ENCODE measurements around the gene RPS16. TPM values are rescaled to one million over a fixed set of nuclear protein-coding genes. Genes with fewer than 3 reads are reported as not detected.

RPS16 gene
- total RNA-seq, 6 experiments from 2014 or later = 448 to 643 (median 568) TPM

GRCh38 chr19:39390451-39390750 lies 45.3 kb downstream of the RPS16 start:
- ATAC-seq = no peak
- DNase-seq = no peak
- WGBS (ENCODE audit: insufficient coverage, low coverage, low lambda C conversion rate, missing lambda C conversion rate) = 0% methylated on average over 3 of the region's 10 CpGs

GRCh38 chr19:39389631-39390414 lies 45.9 kb downstream of the RPS16 start:
- 59% methylated on average over 7 of the region's 13 CpGs for WGBS (ENCODE audit: insufficient coverage, low coverage, low lambda C conversion rate, missing lambda C conversion rate)
- Histone ChIP-seq H3K4me1 (peaks cover 0 to 18% (median 11%) of the 10 kb centered on the region in 4 donors), H3K4me3 (peak overlapping the region; percentile 82 to 95 (median 88)), H3K36me3 (peaks cover 0 to 46% (median 9%) of the 10 kb centered on the region in 4 donors), H3K27ac (peak overlapping the region in 2 of 3 donors; percentile 92 to 98), H3K9me3 (no peaks in the 10 kb centered on the region), H3K27me3 (no peaks in the 10 kb centered on the region)
- DNase-seq (no peak), ATAC-seq (no peak)
- TF ChIP-seq CTCF (IDR thresholded peaks at IDR 0.05) (no peak), POLR2A (IDR thresholded peaks at IDR 0.05) (no peak)
- intact Hi-C loops (cut with DNase I) = no loop called here

More at GRCh38 chr19:39390451-39390750, 45.3 kb downstream of the RPS16 start:
- H3K9me3 ChIP-seq = no peaks in the 10 kb centered on the region
- peaks cover 0 to 46% (median 9%) of the 10 kb centered on the region in 4 donors for H3K36me3 ChIP-seq
- peaks cover 0 to 18% (median 11%) of the 10 kb centered on the region in 4 donors for H3K4me1 ChIP-seq
- TF ChIP-seq POLR2A (IDR thresholded peaks at IDR 0.05) (no peak), CTCF (IDR thresholded peaks at IDR 0.05) (no peak)
- intact Hi-C loops (cut with DNase I) = no loop called here
- H3K4me3 ChIP-seq = peak overlapping the region; percentile 82 to 95 (median 88)
- H3K27me3 ChIP-seq = no peaks in the 10 kb centered on the region
- peak overlapping the region; percentile 92 to 98 (median 98) for H3K27ac ChIP-seq

GRCh38 chr19:39388657-39389056 lies 47.1 kb downstream of the RPS16 start:
- Histone ChIP-seq H3K4me1 (peaks cover 0 to 18% (median 11%) of the 10 kb centered on the region in 4 donors), H3K36me3 (peaks cover 0 to 40% (median 9%) of the 10 kb centered on the region in 4 donors), H3K4me3 (no peak overlapping the region), H3K27me3 (no peaks in the 10 kb centered on the region), H3K9me3 (no peaks in the 10 kb centered on the region), H3K27ac (no peak overlapping the region)
- ATAC-seq (no peak), DNase-seq (no peak)
- intact Hi-C loops (cut with DNase I) = no loop called here
- 100% methylated on average over 2 of the region's 5 CpGs for WGBS (ENCODE audit: insufficient coverage, low coverage, low lambda C conversion rate, missing lambda C conversion rate)
- TF ChIP-seq POLR2A (IDR thresholded peaks at IDR 0.05) (no peak), CTCF (IDR thresholded peaks at IDR 0.05) (no peak)

- 87% methylated on average over 7 of the region's 7 CpGs for whole genome bisulfite sequencing (ENCODE audit: insufficient coverage, low coverage, low lambda C conversion rate, missing lambda C conversion rate)
- peaks cover 0 to 46% (median 13%) of the 10 kb centered on the region in 4 donors for H3K36me3 ChIP-seq
These were observed 49.2 kb downstream of the RPS16 start for GRCh38 chr19:39386557-39386956.

More at GRCh38 chr19:39386557-39386956, 49.2 kb downstream of the RPS16 start:
- DNase-seq (no peak), ATAC-seq (no peak)
- Histone ChIP-seq H3K4me1 (peaks cover 0 to 9% (median 4%) of the 10 kb centered on the region in 4 donors), H3K9me3 (no peaks in the 10 kb centered on the region), H3K27ac (no peak overlapping the region), H3K27me3 (no peaks in the 10 kb centered on the region), H3K4me3 (no peak overlapping the region)
- intact Hi-C loops (cut with DNase I) = no loop called here
- TF ChIP-seq POLR2A (IDR thresholded peaks at IDR 0.05) (no peak), CTCF (IDR thresholded peaks at IDR 0.05) (no peak)

All from right lobe of liver (tissue), 6 donors.